ENCODE measurements around the gene AKIRIN2. TPM values are rescaled to one million over a fixed set of nuclear protein-coding genes. Genes with fewer than 3 reads are reported as not detected.

The AKIRIN2 gene
- total and polyA plus RNA-seq, 9 of the 15 experiments (the other 6 are each of a cell fraction or from before 2014, with no cell fraction given) = 5.8 to 63.9 (median 28.1) TPM

DNA sequence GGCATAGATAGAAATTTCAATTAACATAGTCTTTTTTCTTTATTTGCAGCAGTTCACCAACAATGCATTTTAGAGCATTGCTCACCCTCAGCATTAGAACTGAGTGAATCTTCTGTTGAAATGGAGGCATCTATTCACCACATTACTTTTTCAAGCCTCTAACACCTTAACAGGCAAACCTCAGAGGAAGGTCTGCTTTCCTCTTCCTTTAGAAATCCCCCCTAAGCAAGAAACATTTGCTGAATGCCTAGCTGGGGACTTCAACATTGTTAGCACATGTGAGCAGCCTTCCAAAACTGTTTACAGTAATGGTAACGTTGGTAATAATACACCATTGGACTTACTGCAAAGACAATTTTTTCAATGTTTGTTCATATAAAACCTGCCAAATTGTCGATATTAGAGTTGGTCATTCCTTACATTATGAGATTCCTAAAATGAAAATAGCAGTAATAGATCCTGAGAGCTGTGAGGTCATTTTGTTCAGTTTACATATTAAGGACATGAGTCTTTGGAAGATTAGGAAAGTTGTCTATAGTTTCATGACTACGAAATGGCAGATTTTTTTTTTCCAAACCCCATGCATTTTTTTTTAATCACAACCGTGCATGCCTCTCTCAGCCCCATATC, 20.6 kb upstream of the AKIRIN2 start:
- WGBS (ENCODE audit: insufficient coverage, low coverage, missing lambda C conversion rate) = 11% methylated on average over 4 of the region's 4 CpGs
- no peaks in the 10 kb centered on the region for H3K27me3 ChIP-seq (ENCODE audit: control insufficient read depth in 2 of 2, insufficient read depth in 2 of 2, low read length in 2 of 2)
- intact Hi-C loops (cut with micrococcal nuclease) (loop anchor here (2.0 kb wide), 1 partner anchor 18 kb away; no protein-coding TSS in a partner anchor), in situ Hi-C loops (cut with MboI) (no loop called here)
- 0 out of 2 replicates have a peak, but pooled peaks have one; percentile 31 for TF ChIP-seq ZC3H8 (IDR thresholded peaks at IDR 0.05)
- no peak for TF ChIP-seq MYC (IDR thresholded peaks at IDR 0.05; ENCODE audit: low read depth, low read length)
- TF ChIP-seq MYC (CRISPR knock-in tag; IDR thresholded peaks at IDR 0.05; ENCODE audit: borderline replicate concordance, low read depth) = no peak
- TF ChIP-seq GTF2A2 (tag; IDR thresholded peaks at IDR 0.05) = peak; percentile 42; the same call in 1 of the 2 replicates
- TF ChIP-seq ZNF175 (CRISPR knock-in tag; IDR thresholded peaks at IDR 0.05; ENCODE audit: low read depth) = peak; percentile 60; the same call in 1 of the 2 replicates
- TF ChIP-seq BHLHE40 (IDR thresholded peaks at IDR 0.05; ENCODE audit: low read length) = no peak
- TF ChIP-seq ZNF384 (IDR thresholded peaks at IDR 0.05; ENCODE audit: low read depth, low read length) = 0 out of 2 replicates have a peak, but pooled peaks have one; percentile 12
- TF ChIP-seq, protein P1, sequence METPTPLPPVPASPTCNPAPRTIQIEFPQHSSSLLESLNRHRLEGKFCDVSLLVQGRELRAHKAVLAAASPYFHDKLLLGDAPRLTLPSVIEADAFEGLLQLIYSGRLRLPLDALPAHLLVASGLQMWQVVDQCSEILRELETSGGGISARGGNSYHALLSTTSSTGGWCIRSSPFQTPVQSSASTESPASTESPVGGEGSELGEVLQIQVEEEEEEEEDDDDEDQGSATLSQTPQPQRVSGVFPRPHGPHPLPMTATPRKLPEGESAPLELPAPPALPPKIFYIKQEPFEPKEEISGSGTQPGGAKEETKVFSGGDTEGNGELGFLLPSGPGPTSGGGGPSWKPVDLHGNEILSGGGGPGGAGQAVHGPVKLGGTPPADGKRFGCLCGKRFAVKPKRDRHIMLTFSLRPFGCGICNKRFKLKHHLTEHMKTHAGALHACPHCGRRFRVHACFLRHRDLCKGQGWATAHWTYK (CRISPR knock-in tag; IDR thresholded peaks at IDR 0.05) = 0 out of 2 replicates have a peak, but pooled peaks have one; percentile 20
- peak overlapping the region; percentile 67 for H3K27ac ChIP-seq (ENCODE audit: extremely low read depth, low read depth, low read length)
- FAIRE-seq (no peak), ATAC-seq (no peak), DNase-seq (ENCODE audit: extremely low read depth in 1 of 4, low spot score in 3 of 4) (no peak)
- H3K9ac ChIP-seq (ENCODE audit: insufficient read depth in 1 of 2, low read depth in 2 of 2, low read length in 2 of 2) = peak overlapping the region; percentile 23 to 31; a peak in 2 of 4 replicates
- no TSS peak for BruUV-seq (replicated peaks)
- no peaks in the 10 kb centered on the region for H3K9me3 ChIP-seq (replicated peaks; ENCODE audit: control insufficient read depth, insufficient read depth, low read depth, low read length)
- no peaks in the 10 kb centered on the region for H3K36me3 ChIP-seq (ENCODE audit: control insufficient read depth, insufficient read depth, low read length)
- H3K4me1 ChIP-seq (replicated peaks in 1 of 2; ENCODE audit: control insufficient read depth in 2 of 2, insufficient read depth in 2 of 2, low read length in 2 of 2) = peaks cover 14 to 38% of the 10 kb centered on the region in 2 experiments
- no peak overlapping the region for H3K4me3 ChIP-seq
- H3K4me2 ChIP-seq (ENCODE audit: insufficient read depth, low read length) = peak overlapping the region; percentile 43
- no peaks in the 10 kb centered on the region for H3K79me2 ChIP-seq (ENCODE audit: control insufficient read depth, insufficient read depth, low read length)
- POLR2A ChIA-PET = interaction anchor here (0.7 to 2.2 kb wide), 4 partner anchors 15 to 24 kb away, joined by 3 to 9 read pairs (median 5); partner anchors contain the start of gene AKIRIN2
- H2AFZ ChIP-seq (ENCODE audit: low read depth, low read length) = peak overlapping the region; percentile 84
- CTCF ChIA-PET (ENCODE audit: low intra/inter-chr PET ratio) = no interaction called here
- H4K20me1 ChIP-seq (replicated peaks; ENCODE audit: control insufficient read depth, insufficient read depth, low read length) = no peaks in the 10 kb centered on the region
- H3K9me1 ChIP-seq (ENCODE audit: control insufficient read depth, insufficient read depth, low read length) = no peaks in the 10 kb centered on the region
